SKM-1 treated with dmso at 0.1 percent for 144 hours (cell line): Measurements from ENCODE around the gene MAGEB16.

ENCODE experiments used
- DNase-seq: peaks from one replicate; lab custom pipeline; 2025; ENCODE audit not compliant: unreplicated experiment; lab: John Stamatoyannopoulos, UW

MAGEB16 gene

GRCh38 chrX:35798042-35798441, at the start of gene MAGEB16:
TSS of gene MAGEB16 (plus strand) at chrX:35798342. CDS start at chrX:35802197, 3,855 bp downstream.
- DNase-seq, result no peak

DNA sequence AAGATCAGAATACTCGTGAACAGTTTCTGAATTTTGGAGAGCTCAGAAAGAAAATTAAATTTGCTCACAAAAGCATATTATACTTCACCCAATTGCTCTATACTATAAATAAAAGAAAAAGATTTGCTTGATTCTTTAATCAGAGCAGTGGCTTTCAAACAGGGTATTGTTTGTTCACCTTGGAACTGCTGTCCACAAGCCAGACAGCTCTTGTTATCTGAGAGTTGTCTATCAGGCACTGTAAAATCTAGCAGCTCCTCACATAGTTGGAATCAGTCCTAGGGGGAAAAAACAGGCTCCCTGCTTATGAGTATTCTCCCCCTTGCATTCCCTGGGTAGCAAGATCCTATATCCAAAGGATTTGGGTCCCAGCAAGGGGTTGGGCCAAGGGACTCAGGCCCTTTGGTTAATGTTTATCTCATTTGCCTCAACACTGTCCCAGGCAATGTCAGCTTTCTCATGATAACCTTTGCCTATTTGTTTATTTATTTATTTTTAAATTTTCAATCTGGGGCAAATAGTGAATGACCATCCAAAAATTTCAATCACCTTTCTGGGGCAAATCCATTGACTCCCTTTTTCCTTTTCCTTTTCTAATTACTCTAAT, 24.1 kb upstream of the MAGEB16 start:
- no peak for DNase-seq

- no peak for DNase-seq
Observed at GRCh38 chrX:35785075-35785474, 13.1 kb upstream of the MAGEB16 start.

DNA sequence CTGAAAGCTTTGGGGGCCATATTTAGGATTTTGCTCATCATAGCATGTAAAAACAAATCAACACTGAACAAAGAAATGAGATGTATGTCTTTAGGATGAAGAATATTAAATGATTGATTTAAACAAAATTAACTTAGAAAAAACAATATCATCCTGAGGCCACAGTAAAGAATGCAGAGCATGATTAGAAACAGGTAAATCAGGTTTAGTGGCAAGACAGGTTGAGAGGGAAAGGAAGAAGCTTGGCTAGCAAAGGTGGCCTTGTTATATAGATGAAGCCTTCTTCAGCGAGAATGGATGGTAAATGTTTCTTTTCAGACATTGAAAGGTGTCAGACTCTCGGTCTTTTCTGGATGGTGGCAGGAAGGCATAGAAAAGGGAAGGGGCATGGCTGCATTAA, 11.9 kb upstream of the MAGEB16 start:
- DNase-seq, result no peak

DNA sequence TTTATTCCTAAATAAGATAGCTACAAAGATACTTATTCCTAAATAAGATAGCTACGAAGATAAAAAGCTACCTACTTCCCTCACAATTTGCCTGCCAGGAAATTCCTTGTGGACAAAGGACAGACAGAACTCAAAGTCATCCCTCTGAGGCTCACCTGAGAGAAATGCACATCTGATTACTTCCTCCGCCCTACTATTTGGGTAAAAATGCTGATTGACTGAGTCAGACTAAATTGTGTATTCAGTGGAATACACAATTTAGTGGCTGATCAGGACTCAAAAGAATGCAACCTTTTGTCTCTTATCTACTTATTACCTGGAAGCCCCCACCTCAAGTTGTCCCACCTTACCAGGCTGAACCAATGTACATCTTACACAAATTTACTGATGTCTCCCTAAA, 10.3 kb upstream of the MAGEB16 start:
- no peak for DNase-seq

- DNase-seq, result no peak
Observed at GRCh38 chrX:35800474-35800873, 2.3 kb downstream of the MAGEB16 start.

- DNase-seq, result no peak
Observed at GRCh38 chrX:35809781-35810180, 11.6 kb downstream of the MAGEB16 start.

- no peak for DNase-seq
Observed at GRCh38 chrX:35819241-35819640, 21.1 kb downstream of the MAGEB16 start.

- DNase-seq, result no peak
Observed at GRCh38 chrX:35826503-35826902, 28.4 kb downstream of the MAGEB16 start.

DNA sequence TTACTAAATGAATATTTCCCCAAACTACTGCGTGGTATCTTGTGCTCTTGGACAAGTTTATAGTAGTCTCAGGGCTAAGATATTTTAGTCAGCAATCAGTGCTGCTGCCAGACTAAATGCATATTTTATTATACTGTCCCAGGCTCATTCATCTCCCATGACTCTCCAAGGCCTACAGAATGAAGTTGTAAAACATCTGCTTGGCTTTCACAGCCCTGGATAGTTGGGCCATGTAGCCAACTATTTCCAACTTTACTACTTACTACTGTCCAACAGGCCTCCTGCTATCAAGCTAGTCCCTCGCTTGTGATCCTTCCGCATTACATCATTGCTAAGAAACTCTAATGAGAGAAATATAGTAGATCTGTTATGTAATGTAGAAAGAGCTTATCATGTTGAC, 31.4 kb downstream of the MAGEB16 start:
- no peak for DNase-seq

DNA sequence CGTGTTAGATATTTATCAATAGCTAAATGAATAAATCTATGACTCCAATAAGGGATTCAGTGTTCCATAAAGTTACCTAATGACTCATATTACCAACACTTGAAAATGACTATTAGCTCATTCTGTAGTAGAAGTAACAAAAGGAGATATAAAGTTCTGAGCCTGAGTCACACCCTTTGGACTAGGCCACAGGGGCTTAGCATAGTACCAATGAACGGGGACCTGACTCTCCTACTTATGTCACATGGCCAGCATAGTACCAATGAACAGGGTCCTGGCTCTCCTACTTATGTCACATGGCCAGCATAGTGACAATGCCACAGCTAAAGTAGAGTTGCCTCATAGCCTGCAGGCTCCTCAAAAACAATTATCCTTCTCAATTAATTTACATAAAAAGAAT, 43.7 kb downstream of the MAGEB16 start:
- no peak for DNase-seq

DNA sequence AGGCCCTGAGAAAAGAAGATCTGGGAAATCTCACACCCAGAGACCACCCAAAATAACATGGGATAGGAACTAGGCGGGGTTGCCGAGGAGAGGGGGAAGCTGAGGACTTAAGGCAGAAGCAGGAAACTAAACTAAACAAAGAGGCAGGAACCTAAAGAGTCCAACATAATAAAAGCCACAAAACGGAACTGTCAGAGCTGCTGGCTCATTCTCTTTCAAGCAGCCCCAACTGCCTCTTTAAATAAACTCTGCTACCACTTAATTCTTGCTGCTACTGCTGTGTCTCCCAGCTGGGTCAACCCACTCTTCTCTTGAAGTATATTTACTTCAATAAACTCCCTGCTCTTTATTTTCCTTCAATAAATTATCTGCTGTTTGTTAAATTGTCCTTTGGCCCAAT, 44.5 kb downstream of the MAGEB16 start:
- peak; percentile 64 for DNase-seq

- DNase-seq, result no peak
Observed at GRCh38 chrX:35847736-35848135, 49.6 kb downstream of the MAGEB16 start.
